OCI-M2 (cell line): ENCODE measurements around the gene OST4.

Source experiments
- DNase-seq: peaks from one replicate; lab custom pipeline; 2025; ENCODE audit not compliant: unreplicated experiment; lab: John Stamatoyannopoulos, UW

The OST4 gene

DNA sequence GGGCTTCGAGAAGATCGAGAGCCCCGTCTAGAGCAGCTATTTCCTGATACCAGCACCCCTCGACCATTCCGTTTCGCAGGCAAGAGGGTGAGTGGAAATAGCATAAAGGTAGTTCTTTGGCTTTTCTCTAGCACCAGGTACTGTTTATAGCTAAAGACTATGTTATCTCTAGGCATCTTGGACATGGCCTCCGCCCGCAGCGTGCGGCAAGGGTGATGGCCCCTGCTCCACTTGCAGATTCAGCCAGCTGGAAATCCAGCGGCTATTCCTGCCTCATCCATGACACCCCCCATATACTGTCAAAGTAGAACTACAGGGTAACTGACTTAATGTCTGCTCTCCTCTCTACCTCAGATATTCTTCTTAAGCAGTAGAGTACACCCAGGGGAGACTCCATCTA lies 16.7 kb downstream of the OST4 start:
- DNase-seq, result no peak

DNA sequence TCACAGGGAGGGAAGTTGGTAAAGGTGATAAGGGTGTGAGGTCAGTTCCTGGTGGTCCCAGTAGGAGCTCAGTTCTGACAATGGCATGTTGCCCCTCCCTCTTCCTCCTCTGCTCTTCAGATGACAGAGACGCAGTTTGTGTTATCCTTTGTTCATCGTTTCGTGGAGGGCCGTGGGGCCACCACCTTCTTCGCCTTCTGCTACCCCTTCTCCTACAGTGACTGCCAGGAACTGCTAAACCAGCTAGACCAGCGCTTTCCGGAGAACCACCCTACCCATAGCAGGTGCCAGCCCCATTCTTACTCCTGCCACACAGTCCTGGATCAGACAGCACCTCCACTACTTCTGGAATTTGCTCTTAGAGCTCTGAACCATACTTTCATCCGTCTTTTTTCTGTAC lies 17.7 kb downstream of the OST4 start:
- DNase-seq, result no peak

DNA sequence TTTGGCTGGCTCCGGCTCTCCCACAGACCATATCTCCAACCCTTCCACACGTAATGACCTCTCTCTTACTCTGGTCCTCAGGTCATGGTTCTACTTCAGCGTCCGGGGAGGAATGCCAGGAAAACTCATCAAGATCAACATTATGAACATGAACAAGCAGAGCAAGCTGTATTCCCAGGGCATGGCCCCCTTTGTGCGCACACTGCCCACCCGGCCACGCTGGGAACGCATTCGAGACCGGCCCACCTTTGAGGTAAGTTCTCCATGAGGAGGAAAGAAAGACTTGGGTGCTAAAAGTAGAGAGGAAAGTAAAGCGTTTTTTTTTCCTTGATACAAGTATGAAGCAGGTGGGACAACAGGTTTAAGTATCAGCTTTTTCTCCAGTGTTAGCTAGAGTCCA lies 18.1 kb downstream of the OST4 start:
- no peak for DNase-seq

DNA sequence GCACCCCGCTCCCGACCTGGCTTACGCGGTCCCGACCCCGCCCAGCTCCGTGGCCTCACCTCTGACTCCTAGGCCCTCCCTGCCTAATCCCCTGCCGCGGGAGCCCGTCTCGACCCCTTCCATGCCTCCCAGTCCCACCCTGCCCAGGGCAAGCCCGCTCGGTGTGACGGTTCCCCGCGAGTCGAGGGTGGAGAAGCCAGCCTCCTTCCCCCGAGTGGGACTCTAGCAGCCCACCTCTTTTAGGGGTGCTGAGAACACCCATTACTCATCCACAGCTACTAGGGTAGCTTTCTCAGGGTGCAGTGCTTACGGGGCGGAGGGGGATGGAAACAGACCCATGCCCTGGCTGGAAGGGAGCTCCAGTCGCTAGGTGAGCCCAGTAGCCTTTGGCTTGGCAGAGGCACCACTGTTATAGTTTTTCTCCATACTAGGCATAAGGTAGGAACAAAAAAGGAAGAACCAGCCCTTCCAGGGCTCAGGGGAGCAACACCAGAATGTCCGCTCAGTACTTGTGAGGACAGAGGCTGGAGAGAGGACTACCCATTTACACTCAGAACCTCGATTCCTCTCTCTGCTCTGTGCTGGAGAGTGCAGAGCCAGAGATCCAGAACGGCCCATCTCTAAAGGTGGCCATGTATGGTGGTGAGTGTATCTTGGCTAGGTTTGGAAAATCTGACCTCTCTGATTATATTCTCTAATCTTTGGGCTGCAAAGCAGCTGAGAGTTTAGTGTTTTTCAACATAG lies 19.4 kb downstream of the OST4 start:
- DNase-seq, result no peak

DNA sequence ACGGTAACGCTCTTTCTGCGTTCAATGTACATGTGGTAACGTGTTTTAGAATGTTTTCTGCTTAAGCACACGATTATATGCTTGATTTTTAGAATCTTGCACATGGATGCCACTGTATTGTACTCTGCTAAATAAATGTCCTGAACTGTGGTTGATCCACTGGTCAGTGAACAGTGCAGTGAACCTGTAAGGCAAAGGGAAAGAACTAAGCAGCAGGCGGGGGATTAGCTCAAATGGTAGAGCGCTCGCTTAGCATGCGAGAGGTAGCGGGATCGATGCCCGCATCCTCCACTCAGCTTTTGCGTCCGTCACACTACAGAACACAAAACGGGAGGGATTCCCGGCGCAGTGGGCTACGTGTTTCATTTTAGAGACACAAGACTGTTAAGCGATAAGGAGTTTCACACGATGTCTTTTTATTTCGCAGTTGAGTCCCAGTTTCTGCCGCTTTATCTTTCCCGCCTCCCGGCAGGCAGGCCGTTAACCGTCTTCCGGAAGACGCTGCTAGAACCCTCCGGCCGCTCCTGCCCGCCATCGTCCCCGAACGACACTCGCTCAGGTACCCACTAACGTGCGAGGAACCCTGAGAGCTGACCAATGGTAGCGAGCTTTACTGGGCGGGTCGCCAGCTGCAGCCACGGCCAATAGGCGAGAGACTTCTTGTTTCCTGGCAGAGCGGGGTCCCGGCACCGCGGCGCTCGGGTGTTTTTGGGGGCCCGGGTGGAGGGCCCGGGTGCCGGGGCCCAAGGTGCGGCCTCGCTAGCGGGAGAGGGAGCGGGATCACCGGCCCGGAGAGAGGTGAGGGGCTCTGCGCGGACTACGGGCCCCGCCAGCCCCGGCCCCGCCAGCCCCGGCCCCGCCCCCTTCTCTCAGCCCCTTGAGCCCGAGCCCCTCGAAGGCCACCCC lies 20.2 kb downstream of the OST4 start, which contains the start of gene AGBL5:
Gene AGBL5, plus strand, starts transcription at position 673 of the 906 bp plus-strand sequence. CDS start 1,291 bp downstream, outside the sequence.
- peak; percentile 95 for DNase-seq

DNA sequence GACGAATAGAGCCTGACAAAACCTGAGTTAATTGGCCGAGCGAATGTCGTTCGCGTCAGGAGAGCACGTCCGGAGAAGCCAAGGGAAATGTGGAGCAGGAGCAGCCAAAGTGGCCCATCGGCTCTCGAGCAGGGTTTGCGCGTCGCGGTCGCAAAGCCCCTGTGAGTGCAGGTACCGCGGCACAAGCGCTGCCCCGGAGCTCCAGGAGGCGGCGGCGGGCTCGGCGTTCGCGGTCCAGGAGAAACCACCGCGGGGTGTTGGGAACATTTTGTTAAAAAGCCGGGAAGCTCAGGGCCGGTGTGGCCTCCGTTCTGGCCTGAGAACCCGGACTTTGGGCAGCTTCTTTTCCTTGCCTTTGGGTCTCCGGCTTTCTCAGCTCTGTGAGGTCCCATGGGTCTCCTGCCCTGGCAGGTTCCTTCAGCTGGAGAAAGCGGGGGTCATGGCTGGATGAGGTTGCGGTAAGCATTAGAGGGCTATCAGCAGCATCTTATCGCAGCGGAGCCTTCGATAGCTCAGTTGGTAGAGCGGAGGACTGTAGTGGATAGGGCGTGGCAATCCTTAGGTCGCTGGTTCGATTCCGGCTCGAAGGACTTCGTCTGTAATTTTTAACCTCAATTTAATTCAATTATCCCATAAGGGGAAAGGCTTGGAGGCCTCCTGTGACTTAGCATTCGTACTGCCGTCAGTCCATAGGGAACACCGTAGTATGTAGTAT lies 21.0 kb downstream of the OST4 start:
- peak; percentile 95 for DNase-seq

DNA sequence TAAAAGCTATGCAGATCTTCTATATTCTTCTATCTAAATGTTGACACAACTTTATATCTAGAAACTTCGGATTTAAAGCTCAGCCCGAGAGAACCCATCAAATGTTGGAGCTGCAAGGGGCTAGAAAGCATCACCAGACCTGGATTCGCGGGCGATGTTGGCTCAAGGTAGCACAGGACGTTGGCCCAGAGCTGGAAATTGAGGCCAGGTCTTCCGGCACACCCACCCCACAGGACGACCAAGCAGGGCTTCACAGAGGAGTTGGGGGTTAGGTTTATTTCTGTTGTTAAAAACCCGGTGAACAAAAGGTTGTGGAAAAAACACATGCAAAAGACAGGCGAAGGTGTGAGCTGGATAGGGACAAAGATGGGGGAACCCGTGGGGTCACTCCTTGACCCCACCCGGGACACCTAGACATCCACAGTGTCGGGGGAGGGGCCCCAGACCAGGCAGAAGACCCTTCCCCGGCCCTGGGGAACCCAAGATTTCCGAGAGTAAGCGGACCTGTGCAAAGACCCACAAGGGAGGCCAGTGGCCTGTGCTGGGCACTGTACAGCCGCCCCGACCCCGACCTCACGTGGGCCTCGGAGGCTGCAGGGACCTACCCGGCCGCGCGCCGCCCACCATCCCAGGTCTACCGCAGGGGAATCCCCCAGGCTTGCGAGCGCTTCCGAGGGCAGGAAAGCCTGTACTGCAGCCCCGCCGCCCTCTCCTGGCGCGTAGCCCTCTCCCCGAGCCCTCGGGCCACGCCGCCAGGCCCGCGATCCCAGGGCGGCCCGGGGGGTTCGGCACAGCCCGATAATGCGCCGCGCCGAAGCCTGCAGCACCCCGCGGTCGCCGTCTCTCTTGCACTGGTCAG lies 21.8 kb downstream of the OST4 start:
- no peak for DNase-seq

DNA sequence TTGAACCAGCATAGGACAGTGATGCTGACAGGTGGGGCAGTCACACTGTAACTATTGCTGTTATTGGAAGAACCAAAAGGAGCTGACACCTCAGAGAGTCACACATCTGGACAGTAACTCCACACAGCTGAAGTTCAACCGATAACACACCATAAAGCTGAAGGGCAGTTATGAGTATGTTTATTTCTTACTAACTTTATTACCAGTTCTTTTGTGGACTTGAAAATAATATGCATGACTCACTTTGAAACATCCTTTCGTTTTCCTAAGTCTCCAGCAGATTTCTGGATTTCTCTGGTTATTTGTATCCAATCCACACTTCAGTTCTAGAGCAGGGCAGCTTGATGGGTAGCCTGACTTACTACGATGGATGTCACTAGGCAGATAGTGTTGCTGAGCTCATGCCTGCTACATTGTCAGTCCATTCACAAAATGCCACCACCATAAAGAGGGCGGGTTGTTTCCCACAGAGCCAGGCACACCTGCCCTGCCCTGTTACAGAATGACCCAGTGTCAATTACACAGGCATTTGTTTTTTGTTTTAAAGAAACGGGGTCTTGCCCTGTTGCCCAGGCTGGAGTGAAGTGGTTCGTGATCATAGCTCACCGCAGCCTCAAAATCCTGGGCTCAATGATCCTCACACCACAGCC lies 28.3 kb downstream of the OST4 start:
- no peak for DNase-seq

DNA sequence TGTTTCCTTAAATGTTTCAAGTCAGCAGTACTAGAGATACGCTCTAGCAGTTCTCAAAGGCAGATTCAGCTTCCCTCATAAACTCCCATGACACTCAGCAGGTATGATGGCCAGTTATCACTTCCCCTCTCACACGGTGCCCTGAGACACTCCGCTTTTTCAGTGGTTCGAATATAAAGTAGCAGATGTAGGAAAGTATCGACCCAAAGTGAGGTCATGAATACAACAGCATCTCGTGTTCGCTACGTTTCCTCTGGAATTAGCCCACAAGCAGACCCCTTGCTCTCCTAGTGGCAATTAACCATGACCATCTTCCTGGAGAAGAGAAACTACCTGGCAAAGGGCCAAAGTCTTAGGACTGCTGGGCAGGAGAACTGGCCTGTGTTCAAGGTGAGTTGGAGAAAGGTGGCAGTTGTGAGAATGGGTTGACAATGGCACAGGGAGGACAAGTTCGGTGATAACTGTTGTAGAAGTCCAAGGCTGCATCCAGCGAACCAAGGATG lies 29.2 kb downstream of the OST4 start:
- DNase-seq, result no peak

DNA sequence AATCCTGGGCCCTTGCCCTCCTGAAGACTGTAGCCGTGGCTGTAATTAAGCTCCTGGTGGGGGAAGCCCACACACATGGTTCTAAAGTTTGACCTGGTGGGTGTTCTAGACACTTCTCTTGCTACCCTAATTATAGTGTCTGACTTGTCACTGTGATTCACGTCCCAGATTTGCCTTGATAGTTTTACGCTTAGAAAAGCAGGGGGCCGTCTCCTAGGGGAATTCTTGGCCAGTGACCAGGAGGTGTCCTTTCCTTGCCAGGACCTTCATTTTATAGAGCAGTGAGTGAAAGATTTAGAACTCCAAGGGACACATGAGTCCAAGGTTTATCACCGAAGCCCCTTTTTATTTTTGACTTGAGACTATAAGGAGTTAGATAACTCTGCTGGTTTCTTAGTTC lies 29.7 kb downstream of the OST4 start:
- no peak for DNase-seq

DNA sequence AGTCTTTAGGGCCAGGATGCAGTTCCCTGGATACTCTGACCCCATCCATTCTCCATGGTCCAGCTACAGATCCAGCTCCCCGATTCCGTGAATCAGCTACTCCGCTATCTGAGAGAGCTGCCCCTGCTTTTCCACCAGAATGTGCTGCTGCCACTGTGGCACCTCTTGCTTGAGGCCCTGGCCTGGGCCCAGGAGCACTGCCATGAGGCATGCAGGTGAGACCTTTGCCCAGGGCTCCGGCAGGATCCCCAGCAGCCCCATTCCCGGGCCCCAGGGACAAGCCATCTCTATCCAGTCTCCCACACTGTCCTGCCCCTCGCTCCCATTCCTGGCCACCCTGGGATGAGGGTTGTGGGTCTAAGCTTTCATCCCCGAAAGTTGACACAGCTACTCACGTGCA lies 31.2 kb downstream of the OST4 start:
- no peak for DNase-seq

DNA sequence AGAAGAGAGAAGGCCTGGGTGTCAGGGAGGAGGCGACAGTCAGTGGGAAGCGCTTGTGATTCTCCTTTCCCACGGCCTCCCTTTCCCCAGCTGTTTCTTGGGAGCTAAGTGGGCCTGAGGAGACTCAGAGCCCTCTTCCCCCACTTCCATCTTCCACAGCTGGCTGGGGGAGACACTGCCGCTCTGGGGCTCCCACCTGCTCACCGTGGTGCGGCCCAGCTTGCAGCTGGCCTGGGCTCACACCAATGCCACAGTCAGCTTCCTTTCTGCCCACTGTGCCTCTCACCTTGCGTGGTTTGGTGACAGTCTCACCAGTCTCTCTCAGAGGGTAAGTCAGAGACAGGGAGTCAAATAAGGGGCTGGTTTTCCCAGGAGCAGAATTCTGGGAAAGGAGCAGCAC lies 31.6 kb downstream of the OST4 start:
- DNase-seq, result no peak

DNA sequence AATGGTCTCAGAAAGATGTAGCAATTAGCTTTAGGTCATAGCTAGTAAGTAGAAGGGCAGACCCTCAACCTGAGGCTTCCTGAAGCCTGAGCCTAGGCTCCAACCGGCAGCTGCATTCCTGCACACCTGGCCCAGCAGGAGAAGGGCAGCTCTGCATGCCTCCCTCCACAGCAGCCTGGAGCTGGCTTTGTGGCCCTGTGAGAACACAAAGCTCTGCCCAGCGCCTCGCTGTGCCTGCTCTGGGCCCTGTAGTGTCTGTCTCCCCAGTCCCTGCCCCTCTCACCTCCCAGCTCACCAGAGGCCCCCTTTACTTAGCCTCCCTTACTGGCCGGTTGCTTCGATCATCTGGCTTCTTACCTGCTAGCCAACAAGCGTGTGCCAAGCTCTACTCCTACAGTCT lies 32.0 kb downstream of the OST4 start:
- no peak for DNase-seq

DNA sequence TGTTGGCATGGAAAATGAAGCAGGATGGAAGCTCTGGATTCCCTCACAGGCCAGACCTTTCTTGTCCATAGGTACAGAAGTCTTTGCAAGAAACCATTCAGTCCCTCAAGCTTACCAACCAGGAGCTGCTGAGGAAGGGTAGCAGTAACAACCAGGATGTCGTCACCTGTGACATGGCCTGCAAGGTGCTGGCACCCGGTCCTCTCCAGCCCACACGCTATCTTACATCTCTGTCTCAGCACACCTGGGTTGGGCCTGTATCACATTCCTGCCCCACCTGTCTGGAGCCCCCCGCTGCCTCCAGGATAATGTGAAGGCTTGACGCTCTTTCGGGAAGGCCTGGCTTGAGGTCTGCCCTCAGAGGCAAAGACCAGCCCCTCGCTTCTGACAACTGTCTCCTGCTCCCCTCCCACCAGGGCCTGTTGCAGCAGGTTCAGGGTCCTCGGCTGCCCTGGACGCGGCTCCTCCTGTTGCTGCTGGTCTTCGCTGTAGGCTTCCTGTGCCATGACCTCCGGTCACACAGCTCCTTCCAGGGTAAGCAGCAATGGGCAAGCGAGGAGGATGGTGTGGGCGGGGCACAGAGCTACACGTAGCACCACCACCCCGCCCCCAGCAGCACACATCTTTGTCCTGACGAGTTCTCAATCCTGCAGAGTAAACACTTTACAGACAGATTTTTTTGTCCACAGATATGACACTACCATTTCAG lies 32.7 kb downstream of the OST4 start:
- DNase-seq, result no peak

DNA sequence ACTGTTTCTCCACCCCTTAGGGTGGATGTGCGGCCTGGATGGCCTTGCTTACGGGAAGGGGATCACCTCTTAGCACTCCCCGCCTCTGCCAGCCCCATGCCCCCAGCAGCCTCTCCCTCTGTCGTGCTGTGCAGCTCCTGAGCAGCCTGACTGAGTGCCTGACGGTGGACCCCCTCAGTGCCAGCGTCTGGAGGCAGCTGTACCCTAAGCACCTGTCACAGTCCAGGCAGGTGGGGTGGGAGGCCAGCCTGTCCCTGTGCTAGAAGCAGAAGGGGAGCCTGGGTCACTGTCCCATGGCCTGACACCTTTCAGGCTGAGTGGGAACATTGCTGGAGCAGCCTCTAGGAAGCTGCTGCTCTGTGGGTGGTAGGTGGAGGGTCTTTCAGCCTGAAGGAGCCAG lies 33.4 kb downstream of the OST4 start:
- DNase-seq, result no peak

DNA sequence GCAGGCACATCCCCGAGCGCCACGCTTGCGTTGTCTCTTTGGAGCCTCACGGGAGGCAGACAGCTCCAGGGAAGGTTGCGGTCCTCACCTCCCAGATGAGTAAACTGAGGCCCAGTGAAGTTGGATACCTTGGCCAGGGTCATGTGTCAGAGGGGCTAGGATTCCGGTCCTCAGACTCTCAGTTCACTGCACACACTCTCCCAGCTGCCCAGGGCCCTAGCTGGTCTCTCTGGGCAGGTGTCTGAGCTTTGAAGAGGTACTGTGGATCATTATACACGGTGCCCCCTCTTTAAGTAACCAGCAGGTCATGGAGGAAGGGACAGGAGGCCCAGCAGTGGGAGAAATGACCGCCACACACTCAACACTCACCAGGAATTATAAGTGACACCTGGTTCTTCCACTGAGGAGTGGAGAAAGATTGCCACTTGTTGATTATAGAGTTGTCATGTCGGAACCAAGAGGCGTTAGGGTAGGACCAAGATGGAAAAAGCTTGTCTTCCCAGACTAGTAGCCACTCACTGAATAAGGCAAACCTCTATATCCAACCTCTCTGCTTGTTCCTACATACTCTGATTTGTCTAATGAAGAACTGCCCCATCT lies 38.1 kb downstream of the OST4 start:
- DNase-seq, result no peak

DNA sequence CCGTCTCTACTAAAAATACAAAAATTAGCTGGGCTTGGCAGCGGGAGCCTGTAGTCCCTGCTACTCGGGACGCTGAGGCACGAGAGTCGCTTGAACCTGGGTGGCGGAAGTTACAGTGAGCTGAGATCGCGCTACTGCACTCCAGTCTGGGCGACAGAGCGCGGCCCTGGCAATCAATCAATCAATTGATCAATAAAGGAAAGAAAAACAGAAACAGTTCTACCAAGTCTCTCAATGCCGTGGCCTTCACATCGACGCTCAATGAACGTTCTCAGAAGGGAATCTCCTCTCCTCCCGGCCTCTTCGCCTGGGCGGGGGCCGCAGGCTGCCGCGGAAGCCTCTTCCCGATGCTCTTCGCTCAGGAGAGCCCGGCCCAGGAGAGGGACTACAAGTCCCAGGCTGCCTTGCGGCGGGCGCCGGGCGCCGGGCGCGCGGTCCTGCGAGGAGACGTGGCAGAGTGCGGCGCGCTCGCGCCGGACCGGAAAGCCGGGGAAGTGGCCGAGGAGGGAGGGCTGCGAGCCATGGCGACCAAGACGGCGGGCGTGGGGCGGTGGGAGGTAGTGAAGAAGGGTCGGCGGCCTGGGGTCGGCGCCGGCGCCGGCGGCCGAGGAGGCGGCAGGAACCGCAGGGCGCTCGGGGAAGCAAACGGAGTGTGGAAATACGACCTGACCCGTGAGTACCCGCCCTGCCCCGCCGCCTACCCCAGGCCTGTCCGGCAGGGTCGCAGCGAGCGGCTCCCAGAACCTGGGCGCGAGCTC lies 38.8 kb downstream of the OST4 start, which contains the start of gene TMEM214:
Gene TMEM214, plus strand, starts transcription at position 471 of the 758 bp plus-strand sequence. Its CDS starts 51 bp downstream, at position 522.
- DNase-seq, result peak; percentile 52

DNA sequence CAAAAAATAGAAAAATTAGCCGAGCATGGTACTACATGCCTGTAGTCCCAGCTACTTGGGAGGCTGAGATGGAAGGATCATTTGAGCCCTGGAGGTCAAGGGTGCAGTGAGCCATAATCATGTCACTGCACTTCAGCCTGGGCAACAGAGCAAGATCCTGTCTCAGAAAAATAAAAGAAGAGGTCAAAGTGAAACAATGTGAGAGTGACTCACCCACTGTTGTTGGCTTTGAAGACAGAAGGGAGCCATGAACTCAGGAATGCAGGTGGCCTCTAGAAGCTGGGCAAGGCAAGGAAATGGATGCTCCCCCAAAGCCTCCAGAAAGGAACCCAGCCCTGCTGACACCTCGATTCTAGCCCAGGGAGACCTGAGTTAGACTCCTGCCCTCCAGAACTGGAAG lies 42.4 kb downstream of the OST4 start:
- no peak for DNase-seq
